ENCODE measurements around the gene ODAD4.
"Not testable (repeated sequence)": the region's sequence is repeated elsewhere in the genome, so short reads cannot be mapped to it uniquely, and the experiment has no call there.

The ODAD4 gene

DNA sequence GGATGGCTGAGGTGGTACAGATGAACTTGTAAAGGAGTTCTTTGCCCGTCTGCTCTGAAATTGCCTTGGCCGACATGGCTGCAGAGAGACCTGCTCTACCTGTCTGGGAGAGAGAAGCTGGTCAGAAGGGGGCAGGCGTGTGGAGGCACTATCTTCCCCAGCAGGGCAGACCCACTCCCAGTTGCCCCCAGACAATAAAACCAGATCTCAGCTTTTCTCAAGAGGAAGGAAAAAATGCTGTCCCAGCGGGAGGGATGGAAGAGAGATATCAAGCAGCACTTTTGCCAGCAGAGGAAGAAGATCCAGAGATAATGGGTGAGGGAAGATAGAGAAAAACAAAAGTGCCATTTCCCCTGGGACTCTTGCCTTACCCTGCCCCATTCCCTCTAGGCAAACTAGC lies 16.6 kb upstream of the ODAD4 start:
- no peak for DNase-seq

DNA sequence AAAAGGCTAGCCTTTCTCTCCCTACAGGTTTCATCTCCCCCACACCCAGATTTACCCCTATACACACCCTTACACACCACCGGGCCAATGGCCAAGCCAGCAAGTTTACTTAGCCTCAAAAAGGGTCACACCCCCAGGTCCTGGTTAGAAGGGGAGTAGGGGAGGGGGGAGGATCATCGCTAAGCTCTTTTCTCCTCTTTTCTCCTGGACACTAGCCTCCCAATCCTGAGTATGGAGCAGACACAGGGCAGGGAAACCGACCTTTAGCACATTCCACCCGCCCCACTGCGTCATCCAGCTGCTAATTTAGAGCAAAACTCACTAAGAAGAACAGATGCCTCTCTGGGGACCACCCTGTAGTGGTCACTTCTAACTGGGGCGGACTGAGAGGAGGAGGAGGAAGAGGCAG lies 16.1 kb upstream of the ODAD4 start:
- DNase-seq, result no peak

DNA sequence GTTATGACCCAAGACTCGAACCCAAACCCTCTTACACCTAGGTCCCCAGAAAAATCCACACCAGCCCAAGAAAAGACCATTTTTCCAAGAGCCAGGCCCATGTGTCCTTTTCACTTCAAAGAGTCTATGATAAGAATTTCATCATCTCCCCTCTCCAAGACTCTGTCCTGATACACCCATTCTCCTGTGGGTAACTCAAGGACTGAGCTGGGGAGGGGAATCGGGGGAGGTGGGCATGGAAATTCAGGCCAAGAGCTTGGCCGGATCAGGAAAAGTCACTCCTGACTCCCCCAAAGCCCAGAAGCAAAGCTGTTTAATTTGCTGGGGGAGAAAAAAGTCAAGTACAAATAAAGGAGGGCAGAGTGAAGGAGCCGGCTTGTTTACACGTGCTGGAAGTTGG lies 15.4 kb upstream of the ODAD4 start:
- DNase-seq, result no peak

DNA sequence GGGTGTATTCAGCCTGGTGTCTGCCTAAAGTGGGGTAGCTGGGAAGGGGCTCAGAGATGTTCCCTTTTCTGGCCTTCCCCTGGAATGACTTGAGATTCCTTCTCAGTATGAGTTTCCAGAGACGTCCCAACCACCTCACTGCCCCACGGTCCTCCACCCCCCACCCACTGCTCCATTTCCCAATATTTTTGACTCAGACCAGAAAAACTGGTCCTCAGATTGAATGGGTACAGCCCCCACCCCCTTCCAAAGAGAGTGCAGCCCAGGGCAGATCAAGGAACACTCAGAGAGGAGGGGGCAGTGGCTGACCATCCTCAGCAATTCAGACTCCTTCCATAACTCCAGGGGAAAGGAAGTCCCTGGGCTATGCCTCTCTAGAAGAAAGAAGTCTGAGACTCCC lies 14.9 kb upstream of the ODAD4 start:
- DNase-seq, result no peak

DNA sequence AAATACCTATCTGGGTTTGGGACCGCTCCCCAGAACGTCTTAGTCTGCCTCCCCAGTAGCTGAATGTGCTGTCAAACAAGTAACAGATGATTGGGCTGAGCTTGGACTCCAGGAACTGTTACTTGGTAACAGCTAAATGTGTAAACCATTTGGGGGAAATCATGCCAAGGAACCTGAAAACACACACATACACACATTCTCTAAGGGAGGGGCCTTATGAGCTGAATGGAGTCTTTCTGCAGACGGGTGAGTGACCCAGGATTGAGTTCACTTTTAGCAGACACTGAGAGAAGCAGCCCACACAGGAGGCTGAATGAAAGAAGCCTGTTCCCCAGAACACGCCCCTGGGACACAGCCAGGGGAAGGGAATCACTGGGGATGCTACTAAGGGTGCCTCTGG lies 13.2 kb upstream of the ODAD4 start:
- no peak for DNase-seq

DNA sequence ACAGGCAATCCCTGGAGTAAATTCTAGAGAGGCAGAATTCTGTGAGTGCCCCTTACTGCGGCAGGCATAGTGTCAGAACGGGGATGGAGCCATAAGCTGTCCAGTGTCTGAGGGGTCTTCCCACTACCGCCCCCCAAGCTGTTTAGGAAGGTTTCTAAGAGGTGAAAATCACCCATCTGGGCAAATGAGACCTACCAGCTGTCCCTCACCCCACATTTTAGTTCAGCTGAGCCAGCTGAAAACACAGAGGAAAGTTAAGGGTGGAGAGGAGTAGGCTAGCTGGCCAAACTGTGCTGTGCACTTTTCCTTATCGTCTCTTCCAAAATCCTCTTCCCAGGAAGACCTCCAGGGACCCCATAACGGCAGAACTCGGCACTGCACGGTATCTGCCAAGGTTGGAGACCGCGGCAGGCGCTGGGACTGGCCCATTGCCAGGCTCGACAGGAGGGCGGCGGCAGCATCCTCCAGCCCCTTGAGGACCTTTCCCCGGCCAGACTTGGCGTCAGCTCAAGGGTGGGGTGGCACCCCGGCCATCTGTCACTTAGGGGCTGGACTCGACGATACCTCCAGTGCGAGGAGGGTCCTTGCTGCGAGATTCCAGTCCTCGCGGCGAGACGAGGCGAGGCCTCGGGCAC lies 12.6 kb upstream of the ODAD4 start:
- no peak for DNase-seq

DNA sequence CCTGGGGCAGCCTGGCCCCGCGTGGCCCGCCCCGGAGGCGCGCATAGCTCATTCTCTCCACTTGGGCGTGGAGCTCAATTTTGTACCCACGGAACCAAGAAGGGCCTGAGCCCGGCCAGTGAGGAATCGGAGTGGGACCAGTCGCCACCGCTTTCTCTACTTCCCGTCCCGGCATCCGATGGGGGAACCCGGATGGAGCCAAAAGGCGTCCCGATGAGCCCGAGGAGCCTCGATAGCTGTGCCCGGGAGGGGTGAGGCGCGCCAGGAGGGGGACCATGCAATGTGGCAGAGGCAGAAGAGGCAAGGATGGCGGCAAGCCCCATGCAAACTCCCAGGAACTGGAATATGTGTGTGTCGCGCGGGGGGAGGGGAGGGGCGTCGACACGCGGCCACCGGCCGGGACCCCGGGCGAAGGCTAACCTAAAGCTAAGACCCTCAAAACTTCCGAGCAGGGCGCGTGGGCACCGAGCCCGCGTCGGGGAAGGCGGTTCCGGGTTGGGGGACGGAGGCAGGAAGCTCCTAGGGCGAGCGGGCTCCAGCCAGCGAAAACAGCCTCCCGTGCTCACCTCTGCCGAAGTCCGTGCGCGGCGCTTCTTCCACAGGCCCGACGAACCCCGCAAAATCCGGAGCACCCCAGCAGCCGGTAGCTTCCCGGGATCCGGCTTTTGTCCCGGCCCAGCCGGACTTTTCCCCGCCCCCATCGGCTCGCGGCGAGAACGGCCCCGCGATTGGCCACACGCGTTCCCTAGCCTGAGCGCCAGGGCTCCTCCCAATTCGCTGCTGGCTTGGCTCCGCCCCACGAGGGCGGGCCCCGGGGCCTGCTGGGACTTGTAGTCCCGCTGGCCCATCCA lies 11.9 kb upstream of the ODAD4 start, which contains the start of gene ACLY:
Gene ACLY (minus strand): TSS at position 638 of the 851 bp plus-strand sequence. CDS start 5,078 bp downstream, outside the sequence.
- peak; percentile 79 for DNase-seq

DNA sequence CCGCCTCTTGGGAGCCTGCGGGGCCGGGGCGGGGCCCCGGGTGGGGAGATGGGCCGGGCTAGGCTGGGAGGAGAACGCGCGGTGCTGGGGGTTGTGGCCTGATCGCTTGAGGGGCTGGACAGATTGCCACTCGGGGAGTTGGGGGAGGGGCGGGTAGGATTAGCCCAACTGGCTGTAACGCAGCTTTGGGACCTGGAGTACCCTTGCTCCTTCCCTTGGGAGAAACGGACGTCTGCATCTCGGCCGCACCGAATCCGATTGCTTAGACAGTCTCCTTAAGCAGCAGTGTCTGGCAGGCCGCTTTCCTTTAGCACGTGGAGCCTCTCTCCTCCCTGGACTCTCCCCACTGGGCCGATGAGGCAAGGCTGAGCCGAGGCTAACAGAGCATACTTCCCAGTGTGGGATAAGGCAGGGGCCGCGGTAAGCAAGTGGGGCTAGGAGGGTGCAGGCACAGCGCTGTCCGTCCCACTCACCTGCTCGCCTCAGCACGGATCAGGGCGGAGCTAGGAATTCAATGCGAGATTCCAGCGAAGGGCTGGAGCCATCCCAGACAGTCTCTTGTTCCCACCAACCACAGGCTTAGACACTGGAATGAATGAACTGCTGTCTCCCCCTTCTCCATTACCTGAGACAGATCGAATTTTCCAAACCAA lies 11.1 kb upstream of the ODAD4 start:
- DNase-seq, result no peak

DNA sequence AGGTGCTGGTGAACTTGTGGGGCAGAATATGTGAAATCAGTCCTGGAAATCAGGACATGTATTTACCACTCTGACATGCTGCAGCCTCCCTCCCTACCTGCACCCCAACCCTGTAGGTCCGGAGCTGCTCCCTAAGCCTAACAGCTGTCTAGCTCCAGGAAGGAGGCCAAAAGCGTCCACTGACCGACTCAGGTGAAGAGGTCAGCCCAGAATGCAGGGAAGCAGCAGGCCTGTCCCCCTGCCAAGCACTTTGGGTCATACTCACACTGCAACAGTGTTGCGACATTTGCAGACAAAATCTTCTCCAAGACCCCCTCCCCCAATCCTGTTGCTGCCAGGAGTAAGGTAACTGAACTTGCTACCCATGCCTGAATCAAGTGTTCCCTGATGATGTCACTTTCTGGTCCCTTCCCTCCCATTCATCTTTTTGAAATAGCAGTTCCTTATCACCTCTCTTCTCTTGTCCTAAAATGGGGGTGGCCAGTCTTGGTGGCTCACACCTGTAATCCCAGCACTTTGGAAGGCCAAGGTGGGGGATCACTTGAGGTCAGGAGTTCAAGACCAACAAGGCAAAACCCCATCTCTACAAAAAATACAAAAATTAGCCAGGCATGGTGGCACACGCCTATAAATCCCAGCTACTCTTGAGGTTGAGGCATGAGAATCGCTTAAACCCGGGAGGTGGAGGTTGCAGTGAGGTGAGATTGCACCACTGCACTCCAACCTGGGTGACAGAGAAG lies 10.4 kb upstream of the ODAD4 start:
- no peak for DNase-seq

DNA sequence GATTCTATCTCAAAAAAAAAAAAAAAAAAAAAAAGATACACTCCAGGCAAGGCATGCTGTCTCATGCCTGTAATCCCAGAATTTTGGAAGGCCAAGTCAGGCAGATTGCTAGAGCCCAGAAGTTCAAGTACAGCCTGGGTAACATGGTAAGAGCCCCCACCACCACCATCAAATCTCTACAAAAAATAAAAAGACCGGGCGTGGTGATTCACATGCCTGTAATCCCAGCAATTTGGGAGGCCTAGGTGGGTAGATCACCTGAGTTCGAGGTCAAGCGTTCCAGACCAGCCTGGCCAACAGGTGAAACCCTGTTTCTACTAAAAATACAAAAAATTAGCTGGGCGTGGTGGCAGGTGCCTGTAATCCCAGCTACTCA lies 9.8 kb upstream of the ODAD4 start:
- DNase-seq, result no peak

DNA sequence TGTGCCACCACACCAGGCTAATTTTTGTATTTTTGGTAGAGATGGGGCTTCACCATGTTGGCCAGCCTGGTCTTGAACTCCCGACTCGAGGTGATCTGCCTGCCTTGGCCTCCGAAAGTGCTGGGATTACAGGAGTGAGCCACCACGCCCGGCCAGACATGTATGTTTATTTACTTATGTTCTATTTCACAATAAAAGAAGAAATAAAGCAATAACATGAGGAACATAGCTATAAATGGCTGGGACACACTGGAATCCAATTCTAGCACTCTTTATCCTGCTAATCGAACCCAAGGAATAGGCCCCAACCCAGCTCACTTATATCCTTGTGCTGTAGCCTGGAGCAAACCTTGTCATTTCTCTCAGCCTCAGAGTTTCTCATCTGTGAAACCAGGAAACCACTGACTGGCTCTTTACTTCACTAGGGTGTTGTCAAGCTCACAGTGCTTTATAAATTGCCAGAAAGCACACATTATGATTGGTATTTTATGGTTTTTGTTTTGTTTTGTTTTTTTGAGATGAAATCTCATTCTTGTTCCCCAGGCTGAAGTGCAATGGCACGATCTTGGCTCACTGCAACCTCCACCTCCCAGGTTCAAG lies 4.3 kb upstream of the ODAD4 start:
- DNase-seq, result no peak

DNA sequence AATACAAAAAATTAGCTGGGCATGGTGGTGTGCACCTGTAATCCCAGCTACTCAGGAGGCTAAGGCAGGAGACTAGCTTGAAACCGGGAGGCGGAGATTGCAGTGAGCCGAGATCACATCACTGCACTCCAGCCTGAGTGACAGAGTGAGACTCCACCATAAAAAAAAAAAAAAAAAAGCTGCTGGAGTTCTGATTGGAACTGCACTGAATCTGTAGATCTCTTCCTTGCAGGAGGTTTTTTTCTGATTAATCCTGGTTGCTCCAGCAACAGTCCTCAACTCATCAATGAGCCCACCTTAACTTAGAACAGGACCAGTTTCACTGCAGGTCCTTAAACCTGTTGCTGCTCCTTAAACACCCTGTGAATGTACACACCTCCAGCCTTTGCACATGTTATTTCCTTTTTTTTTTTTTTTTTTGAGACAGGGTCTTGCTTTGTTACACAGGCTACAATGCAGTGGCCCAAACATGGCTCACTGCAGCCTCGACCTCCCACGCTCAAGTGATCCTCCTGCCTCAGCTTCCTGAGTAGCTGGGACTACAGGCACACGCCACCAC lies 1.6 kb upstream of the ODAD4 start:
- DNase-seq, result no peak

DNA sequence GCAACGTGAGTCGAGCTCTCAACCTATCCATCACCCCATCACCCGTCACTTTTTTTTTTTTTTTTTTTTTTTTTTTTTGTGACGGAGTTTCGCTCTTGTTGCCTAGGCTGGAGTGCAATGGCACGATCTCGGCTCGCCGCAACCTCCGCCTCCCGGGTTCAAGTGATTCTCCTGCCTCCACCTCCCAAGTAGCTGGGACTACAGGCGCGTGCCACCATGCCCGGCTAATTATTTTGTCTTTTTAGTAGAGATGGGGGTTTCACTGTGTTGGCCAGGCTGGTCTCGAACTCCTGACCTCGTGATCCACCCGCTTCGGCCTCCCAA lies 378 bp downstream of the ODAD4 start:
- DNase-seq, result not testable (repeated sequence)

DNA sequence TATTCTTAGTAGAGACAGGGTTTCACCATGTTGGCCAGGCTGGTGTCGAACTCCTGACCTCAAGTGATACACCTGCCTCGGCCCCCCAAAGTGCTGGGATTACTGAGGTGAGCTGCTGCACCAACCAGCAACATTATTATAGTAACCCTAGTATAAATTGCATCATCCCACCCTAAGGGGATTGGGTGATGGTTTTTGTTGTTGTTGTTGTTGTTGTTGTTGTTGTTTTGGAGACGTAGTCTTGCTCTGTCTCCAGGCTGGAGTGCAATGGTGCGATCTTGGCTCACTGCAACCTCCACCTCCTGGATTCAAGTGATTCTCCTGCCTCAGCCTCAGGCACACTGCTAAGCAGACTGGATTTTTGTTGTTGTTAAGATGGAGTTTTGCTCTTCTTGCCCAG lies 1.3 kb downstream of the ODAD4 start:
- DNase-seq, result not testable (repeated sequence)

DNA sequence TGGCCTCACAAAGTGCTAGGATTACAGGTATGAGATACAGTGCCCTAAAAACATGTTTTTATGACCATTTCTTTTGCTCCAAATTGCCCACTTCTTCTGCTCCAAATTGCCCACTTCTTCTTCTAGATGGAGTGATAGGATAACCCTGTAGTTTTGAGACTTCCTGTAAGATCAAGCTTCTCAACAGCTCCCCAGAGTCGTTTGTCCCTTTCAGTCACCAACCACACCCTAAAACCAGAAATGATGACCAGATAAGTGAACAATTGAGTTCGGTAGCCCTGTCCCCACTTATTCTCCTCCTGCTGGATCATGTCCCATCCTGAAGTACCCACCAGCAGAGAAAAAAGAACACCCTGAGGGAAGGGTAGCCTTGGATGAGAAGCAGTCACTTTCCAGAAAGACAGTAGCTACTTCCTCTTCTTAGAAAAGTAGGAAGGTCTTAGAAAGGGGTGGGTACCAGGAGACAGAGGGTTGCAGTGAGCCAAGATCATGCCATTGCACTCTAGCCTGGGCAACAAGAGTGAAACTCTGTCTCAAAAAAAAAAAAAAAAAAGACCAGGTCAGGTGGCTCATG lies 2.5 kb downstream of the ODAD4 start:
- no peak for DNase-seq

DNA sequence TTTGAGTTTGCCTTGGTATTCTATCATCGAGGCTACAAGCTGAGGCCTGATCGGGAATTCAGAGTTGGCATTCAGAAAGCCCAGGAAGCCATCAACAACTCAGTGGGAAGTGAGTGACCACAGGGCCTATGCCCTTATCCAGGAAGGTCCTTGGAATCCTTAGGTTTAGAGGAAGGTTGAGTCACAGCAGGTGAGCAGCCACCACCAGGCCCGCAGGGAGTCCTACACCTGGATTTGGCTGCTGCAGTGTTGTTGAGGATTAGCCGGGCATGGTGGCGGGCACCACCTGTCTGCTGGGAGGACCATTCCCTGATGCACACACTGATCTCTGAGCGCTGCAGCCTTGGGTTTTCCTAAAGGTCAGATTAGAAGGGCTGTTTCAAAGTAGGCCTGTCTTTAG lies 5.2 kb downstream of the ODAD4 start:
- DNase-seq, result no peak

DNA sequence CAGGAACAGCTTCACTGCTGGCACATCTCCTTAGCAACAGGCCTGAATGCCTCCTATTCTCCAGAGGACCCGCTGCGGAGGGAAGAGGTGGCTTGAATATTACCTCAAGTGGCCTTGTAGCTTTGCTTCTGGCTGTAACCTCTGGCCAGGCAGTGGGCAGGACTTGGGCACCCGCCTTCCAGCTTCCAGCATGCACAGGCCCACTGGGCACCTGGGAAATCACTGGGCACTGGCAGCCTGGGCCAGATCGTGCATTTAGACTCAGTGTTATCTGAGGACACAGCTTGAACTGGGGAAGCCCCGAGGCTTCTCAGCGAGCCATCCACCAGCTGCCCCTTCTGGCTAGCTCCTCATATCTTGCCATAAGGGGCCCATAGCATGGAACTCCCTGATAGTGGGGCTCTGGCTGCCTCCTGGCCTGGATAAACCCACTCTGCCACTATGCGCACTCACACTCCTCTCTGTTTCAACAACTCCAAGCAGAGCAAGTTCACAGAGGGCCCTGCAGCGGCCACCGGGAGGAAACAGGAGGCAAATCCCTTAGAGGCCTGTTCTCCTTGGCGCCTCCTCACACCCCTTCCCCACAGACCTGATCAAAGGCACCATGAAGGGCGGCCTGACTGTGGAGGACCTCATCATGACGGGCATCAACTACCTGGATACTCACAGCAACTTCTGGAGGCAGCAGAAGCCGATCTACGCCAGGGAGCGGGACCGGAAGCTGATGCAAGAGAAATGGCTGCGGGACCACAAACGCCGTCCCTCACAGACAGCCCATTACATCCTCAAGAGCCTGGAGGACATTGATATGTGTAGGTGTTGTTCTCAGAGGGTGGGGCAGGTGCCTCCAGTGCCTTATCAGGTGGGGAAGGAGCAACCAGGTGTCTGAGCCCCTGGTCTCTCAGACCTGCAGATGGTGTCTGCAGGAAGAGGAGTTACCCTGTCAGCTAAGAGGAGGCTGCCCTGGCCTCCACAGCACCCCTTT lies 7.8 kb downstream of the ODAD4 start:
- no peak for DNase-seq

DNA sequence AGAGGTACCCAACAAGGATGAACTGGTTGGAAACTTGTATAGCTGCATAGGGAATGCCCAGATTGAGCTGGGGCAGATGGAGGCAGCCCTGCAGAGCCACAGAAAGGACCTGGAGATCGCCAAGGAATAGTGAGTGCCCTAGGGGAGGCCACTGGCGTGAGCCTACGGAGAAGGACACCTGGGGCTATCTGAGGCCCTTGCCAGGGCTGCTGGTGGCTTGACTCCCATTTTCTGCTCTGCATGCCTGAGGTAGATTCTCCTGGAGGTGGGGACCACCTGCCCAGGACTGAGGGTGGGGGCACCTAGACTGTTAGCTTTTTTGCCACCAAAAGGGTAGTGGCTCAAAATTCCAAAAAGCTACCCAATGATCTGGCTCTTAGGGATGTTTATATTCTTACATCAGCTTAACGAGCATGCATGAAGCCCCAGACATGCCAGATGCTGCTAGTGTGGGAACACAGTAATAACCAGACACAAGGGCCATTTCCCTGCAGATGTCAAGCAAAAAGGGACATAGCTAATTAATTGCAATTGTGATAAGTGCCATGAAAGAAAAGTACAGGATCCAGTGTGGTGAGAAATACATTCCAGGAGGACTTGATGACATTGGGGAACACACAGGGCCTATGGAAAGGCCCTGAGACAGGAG lies 8.8 kb downstream of the ODAD4 start:
- DNase-seq, result no peak

DNA sequence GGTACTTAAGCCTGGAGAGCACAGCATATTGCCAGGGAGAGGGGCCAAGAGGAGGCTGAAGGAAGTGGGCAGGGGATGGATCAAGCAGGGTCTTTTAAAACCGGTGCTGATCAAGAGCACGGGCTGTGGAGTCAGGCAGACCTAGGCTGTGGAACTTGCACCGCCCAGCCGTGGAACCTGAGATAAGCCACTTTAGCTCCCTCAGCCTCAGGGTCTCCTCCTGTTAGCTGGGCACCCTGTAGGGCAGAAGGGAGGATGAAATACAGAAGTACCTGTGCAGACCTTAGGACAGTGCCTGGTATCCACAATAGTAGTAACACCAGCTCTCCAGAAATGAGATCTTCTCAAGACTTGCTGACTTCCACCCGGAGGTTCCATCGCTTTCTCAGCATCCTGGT lies 9.3 kb downstream of the ODAD4 start:
- no peak for DNase-seq

DNA sequence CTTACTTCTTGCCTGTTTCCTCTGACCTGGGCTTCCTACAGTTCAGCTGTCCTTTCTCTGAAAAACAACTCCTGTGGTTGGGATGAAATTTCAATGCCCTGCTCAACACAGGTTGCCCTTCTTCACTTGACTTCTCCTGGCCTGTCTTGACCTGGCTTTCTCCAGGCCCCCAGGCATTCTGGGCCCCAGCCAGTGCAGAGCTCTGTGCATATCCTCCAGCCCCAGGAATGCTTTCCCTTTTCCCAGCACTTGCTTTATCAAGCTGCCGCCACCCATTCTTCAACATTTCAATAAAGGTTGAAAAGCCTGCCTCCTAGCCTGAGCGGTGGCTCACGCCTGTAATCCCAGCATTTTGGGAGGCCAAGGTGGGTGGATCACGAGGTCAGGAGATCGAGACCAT lies 10.8 kb downstream of the ODAD4 start:
- DNase-seq, result no peak
